Muscle of arm (tissue), 12 donors: ENCODE measurements around the gene MTMR2. TPM values are rescaled to one million over a fixed set of nuclear protein-coding genes. Genes with fewer than 3 reads are reported as not detected.
"Not testable (repeated sequence)": the region's sequence is repeated elsewhere in the genome, so short reads cannot be mapped to it uniquely, and the experiment has no call there.

Source experiments
- DNase-seq: peaks from one replicate; pipeline ENCODE4 v3.0.0-alpha.2; 2013
- polyA plus RNA-seq, 12 donors: library from polyadenylated mRNA; unstranded; fragments of 120-200 nt; gene quantifications; one replicate each; pipeline ENCODE4 v1.2.1, GENCODE V29; 2013; ENCODE audit not compliant: insufficient read length in 12 of 12

The MTMR2 gene
- polyA plus RNA-seq, 12 donors = 25.5 to 32.6 (median 29.7) TPM; not detected in 1

- no peak for DNase-seq
Observed at GRCh38 chr11:95831198-95831883, 92.6 kb downstream of the MTMR2 start.

- no peak for DNase-seq
Observed at GRCh38 chr11:95829580-95830259, 94.2 kb downstream of the MTMR2 start.

- no peak for DNase-seq
Observed at GRCh38 chr11:95827696-95828095, 96.2 kb downstream of the MTMR2 start.

- no peak for DNase-seq
Observed at GRCh38 chr11:95821640-95822039, 102.3 kb downstream of the MTMR2 start.

- no peak for DNase-seq
Observed at GRCh38 chr11:95816037-95816436, 107.9 kb downstream of the MTMR2 start.

GRCh38 chr11:95811052-95811451 is 112.9 kb downstream of the MTMR2 start:
- DNase-seq = not testable (repeated sequence)

- not testable (repeated sequence) for DNase-seq
Observed at GRCh38 chr11:95806464-95806863, 117.4 kb downstream of the MTMR2 start.

- DNase-seq = no peak
Observed at GRCh38 chr11:95805869-95806268, 118.0 kb downstream of the MTMR2 start.

- DNase-seq = no peak
Observed at GRCh38 chr11:95803973-95804372, 119.9 kb downstream of the MTMR2 start.

GRCh38 chr11:95802806-95803205 is 121.1 kb downstream of the MTMR2 start:
- no peak for DNase-seq

- no peak for DNase-seq
Observed at GRCh38 chr11:95800438-95800837, 123.5 kb downstream of the MTMR2 start.

- DNase-seq = no peak
Observed at GRCh38 chr11:95799546-95799945, 124.4 kb downstream of the MTMR2 start.

- DNase-seq = no peak
Observed at GRCh38 chr11:95796501-95796900, 127.4 kb downstream of the MTMR2 start.

- no peak for DNase-seq
Observed at GRCh38 chr11:95795627-95796295, 128.1 kb downstream of the MTMR2 start.

GRCh38 chr11:95794086-95794485 is 129.8 kb downstream of the MTMR2 start:
- DNase-seq = no peak

- DNase-seq = no peak
Observed at GRCh38 chr11:95793116-95793515, 130.8 kb downstream of the MTMR2 start.

GRCh38 chr11:95792700-95793099 is 131.2 kb downstream of the MTMR2 start:
- DNase-seq = no peak

- DNase-seq = no peak
Observed at GRCh38 chr11:95792200-95792599, 131.7 kb downstream of the MTMR2 start.

- no peak for DNase-seq
Observed at GRCh38 chr11:95791709-95792033, 132.2 kb downstream of the MTMR2 start.

- DNase-seq = peak; percentile 73
Observed at GRCh38 chr11:95790933-95791708, 132.8 kb downstream of the MTMR2 start.

GRCh38 chr11:95790123-95790932 is 133.6 kb downstream of the MTMR2 start, which contains the start of gene CEP57:
Gene CEP57 (plus strand): TSS chr11:95790498. CDS start chr11:95790699, 201 bp downstream.
- peak; percentile 98 for DNase-seq
